ENCODE data around the gene TMEM191B.
"Not testable (repeated sequence)": the region's sequence is repeated elsewhere in the genome, so short reads cannot be mapped to it uniquely, and the experiment has no call there.

TMEM191B gene

GRCh38 chr22:18558516-18558915 lies 30.9 kb downstream of the TMEM191B start:
- not testable (repeated sequence) for DNase-seq (ENCODE audit: low read depth)

- not testable (repeated sequence) for DNase-seq (ENCODE audit: low read depth)
These were observed 31.3 kb downstream of the TMEM191B start for GRCh38 chr22:18558939-18559338.

GRCh38 chr22:18560099-18560974 lies 32.7 kb downstream of the TMEM191B start:
- not testable (repeated sequence) for DNase-seq (ENCODE audit: low read depth)

- not testable (repeated sequence) for DNase-seq (ENCODE audit: low read depth)
These were observed 43.1 kb downstream of the TMEM191B start for GRCh38 chr22:18570509-18571246.

- not testable (repeated sequence) for DNase-seq (ENCODE audit: low read depth)
These were observed 46.0 kb downstream of the TMEM191B start for GRCh38 chr22:18573483-18574164.

GRCh38 chr22:18574555-18574954 lies 47.0 kb downstream of the TMEM191B start:
- not testable (repeated sequence) for DNase-seq (ENCODE audit: low read depth)

GRCh38 chr22:18575686-18576085 lies 48.1 kb downstream of the TMEM191B start:
- DNase-seq (ENCODE audit: low read depth): not testable (repeated sequence)

- DNase-seq (ENCODE audit: low read depth): not testable (repeated sequence)
These were observed 49.7 kb downstream of the TMEM191B start for GRCh38 chr22:18577090-18577818.

GRCh38 chr22:18577847-18578246 lies 50.2 kb downstream of the TMEM191B start:
- DNase-seq (ENCODE audit: low read depth): peak; percentile 7
